NCI-H187 (cell line): ENCODE measurements around the gene PHF14.

Experiments
- DNase-seq, 2 experiments: peaks; one replicate each; lab custom pipeline; 2025; lab: John Stamatoyannopoulos, UW

The PHF14 gene

DNA sequence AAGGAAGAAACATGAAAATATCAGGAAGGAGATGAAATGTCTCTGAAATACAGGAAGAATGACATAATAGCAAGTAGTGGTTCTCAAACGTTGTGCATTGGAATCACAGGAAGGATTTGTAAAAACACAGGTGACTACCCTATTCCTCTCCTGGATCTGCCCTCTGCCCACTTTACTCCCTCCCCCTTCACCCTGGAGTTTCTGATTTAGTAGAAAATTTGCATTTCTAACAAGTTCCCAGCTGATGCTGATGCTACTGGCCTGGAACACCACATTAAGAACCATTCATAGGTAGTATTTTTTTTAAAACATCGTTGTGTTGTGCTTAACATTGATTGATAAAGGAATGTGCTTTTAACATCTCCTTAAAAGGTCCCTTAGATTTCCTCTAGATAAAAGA lies 130.9 kb downstream of the PHF14 start:
- no peak for DNase-seq

DNA sequence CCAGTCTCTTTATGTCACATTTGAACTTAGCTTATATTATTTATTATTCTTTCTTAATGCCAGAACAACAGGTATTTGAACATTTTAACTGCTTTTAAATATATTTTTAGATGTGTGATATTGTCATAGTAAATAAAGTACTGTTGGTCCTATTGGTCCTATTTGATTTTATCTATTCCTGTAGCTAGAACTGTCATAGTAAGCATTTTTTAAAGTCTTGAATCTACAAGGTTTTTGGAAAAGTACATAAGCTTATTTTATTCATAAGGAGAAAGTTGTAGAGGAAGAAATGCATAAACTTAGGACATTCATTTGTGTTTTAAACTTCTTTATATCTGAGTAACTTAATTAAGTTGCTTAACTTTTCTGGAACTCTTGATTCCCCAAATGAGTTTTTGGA lies 136.0 kb downstream of the PHF14 start:
- no peak for DNase-seq

GRCh38 chr7:11120068-11120664 lies 146.5 kb downstream of the PHF14 start:
- no peak for DNase-seq

DNA sequence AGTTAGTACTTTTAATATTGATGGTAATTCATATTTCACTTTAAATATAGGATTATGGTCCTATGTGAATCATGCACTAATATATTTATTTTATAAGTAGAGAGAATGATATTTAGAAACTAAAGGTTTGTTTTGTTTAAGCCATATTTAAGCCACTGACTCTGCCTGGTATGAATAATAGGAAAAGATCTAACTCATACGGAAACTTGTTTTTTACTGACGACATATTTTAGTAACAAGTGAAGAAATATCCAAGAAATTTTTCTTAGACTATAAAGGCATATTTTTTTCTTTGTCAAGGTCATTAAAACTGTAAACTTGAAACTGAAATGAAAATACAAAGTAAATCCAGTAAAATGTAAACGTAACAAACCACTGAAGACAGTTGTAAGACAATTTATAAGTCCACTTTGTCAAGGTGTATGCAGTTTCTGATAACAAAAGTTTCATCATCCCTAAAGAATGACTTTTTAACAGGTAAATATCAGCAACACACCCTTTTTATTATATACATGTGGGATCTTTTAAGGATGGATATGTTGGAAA lies 147.1 kb downstream of the PHF14 start:
- DNase-seq = no peak

GRCh38 chr7:11124856-11125559 lies 151.3 kb downstream of the PHF14 start:
- no peak for DNase-seq

GRCh38 chr7:11127114-11127785 lies 153.6 kb downstream of the PHF14 start:
- no peak for DNase-seq

DNA sequence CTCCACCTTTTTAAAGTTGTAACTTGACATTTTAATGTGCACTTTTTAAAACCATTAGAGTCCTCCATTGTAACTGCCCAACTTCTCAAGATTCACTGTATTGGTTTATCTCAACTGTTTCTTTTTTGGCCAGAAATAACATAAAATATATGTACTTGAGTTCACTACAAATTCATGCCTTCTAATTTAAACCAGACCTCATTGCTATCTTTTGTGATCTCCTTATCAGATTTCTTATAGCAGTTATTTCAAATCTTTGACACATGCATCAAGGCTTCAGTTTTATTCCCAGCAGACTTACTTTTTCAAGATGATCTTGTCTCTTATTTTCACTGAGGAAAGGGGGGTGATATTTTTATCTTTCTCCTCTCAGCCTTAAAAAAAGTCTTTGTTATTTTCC lies 154.3 kb downstream of the PHF14 start:
- DNase-seq = no peak

DNA sequence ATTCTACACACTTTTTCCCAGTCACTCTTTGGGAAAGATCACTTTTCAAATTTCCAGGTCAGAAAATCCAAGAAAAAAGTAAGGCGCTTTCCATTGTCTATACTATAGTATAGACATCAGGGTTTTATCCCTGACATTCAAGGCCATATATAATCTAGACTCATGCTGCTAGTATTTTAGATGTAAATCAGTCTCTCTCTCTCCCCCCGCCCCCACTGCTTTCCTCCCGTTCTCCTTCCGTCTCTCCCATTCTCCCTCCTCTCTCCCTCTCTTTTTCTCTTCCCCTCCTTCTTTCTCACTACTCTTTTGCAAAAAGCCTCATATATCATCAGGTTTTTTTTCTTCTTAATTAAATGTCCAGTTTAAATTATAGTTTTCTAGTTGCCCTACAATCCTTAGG lies 154.8 kb downstream of the PHF14 start:
- DNase-seq = no peak

GRCh38 chr7:11130012-11130411 lies 156.3 kb downstream of the PHF14 start:
- no peak for DNase-seq

- no peak for DNase-seq
Observed at GRCh38 chr7:11130601-11131000, 156.9 kb downstream of the PHF14 start.

- DNase-seq = no peak
Observed at GRCh38 chr7:11133436-11133959, 159.8 kb downstream of the PHF14 start.

- DNase-seq = no peak
Observed at GRCh38 chr7:11135573-11135972, 161.9 kb downstream of the PHF14 start.

DNA sequence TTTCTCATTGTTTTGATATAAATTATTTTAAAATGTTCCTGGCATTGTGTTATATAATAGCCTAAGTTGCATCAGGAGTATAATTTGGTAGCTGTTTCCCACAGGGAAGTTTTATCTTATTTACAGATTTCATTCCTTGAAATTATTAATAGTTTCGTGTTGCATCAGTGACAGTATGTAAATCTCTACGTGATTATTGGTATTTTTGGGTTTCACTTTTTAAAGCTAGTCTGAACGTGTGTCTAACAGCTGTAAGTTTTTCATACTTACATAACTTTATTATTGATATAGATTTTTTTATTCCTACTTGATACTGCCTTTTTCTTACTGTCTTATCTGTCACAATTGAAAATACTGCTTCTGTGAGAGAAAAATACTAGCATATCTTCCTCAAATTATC lies 167.9 kb downstream of the PHF14 start:
- no peak for DNase-seq

DNA sequence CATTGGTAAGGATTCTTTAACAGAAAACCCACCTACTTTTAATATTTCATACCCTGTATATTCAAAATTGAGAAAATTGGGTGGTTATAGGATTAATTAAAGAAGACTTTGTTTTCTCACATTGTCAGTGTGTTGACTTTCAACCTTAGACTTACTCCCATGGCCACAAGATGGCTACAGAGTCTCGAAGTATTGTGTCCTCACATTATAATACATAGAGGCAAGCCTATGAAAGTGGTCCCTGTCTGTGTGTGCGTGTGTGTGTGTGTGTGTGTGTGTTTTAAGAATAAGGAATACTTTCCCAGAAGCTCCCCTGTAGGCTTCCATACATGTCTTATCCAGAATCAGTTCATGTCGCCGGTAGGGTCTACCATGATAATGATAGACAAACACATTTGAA lies 180.0 kb downstream of the PHF14 start:
- DNase-seq = no peak

DNA sequence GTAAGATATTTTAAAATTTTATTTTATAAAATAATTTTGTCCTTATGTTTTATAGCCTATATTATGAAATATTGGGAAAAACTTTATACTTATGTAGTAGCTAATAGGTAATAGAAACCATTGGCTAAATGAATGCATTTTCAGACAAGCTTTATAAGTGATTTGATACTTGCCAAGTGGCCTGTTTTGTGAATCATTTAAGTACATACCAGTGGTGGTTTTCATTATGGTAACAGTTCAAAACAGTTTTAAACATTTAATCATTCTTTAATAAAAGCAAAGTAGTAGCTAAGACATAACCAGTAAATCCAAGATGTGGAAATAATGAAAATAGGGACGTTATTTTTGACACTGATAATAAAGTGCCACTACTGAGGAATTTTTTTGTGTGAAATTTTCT lies 182.2 kb downstream of the PHF14 start:
- DNase-seq = no peak

DNA sequence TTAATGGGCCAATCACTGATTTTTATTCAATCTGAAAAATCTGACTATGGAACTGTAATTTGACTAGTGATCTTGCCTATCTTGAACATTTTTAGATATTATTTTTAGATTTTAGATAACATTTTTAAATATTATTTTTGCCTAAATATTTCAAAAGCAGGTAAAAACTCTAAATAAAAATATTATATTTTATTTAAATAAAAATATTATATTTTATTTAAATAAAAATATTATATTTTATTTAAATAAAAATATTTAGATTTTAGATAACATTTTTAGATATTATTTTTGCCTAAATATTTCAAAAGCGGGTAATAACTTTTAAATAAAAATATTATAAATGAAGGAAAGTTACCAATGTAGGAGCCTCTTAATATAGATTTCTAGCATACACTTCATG lies 187.8 kb downstream of the PHF14 start:
- no peak for DNase-seq

DNA sequence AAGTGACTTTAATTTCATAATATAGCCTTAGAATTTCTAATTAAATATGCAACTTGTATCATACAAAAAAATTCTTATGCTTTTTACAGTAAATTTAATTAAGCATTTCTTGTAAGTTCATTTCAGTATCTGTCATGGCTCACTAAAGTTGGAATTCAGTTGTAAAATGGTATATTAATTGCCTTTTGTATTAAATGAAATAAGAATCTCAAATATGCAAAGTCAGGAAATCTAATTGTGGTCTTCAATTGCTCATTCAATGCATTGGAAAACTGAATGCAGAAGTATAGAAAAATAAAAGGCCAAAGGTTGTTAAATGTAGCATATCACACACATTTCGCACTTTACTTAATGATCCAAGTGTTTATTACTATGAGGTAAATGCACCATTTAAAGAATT lies 189.5 kb downstream of the PHF14 start:
- no peak for DNase-seq

DNA sequence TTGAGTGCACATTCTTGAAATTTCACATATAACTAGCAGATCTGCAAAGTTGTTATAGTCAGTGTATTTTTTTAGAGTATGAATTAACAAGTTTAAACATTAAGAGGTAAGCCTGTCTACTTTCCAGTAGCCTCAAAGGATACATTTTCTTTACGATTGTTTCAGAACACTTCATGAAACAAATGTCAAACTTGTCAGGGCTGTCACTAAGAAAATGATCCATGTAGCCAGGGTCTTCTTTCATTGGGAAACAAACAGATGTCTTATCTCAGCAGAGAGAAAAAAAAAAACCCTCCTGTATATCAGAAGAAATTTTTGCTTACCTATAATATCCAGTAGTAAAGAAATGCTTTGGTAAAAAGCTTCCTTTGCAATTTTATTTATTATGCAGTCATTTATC lies 192.4 kb downstream of the PHF14 start:
- DNase-seq = no peak

GRCh38 chr7:11168650-11169170 lies 195.0 kb downstream of the PHF14 start:
- DNase-seq = peak in 1 of 2 experiments; percentile 39

GRCh38 chr7:11170175-11170574 lies 196.5 kb downstream of the PHF14 start:
- DNase-seq = peak; percentile 28 to 53

- no peak for DNase-seq
Observed at GRCh38 chr7:11170863-11171568, 197.3 kb downstream of the PHF14 start.

DNA sequence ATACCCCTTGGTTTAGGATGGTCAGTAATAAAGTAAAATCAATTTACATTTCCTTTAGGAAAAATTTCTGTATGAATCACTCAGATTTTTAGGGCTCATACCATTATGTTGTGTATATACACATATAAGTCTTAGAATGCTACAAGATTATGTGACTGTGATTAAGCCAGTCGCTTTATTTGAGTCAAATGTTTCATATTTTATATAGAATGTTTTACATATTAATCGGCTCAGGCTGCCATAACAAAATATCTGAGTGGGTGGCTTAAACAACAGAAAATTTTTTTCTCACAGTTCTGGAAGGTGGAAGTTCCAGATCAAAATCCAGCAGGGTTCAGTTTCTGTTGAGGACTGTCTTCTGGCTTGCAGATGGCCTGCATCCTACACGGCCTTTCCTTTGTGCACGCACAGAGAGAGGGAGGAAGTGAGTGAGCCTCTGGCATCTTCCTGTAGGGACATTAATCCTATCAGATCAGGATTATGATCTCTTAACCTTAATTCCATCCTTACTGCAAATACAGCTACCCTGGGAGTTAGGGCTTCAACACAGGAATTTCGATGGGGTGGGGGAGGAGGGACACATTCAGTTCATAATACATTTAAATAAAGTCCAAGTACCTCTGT lies 198.0 kb downstream of the PHF14 start:
- DNase-seq = no peak
